Kasumi-1 (cell line): ENCODE data around the gene TRIM59.
A peak's percentile ranks its signal among the peaks of the same experiment; 100 is the strongest.
"Not testable (repeated sequence)": the region's sequence is repeated elsewhere in the genome, so short reads cannot be mapped to it uniquely, and the experiment has no call there.

Experiments
- DNase-seq, 2 experiments: peaks; one replicate each; lab custom pipeline; 2025; lab: John Stamatoyannopoulos, UW

Gene TRIM59

GRCh38 chr3:160455846-160456245 lies 6.3 kb upstream of the TRIM59 start:
- no peak for DNase-seq

GRCh38 chr3:160454995-160455394 lies 5.4 kb upstream of the TRIM59 start:
- DNase-seq, result no peak

GRCh38 chr3:160452251-160452650 lies 2.7 kb upstream of the TRIM59 start:
- not testable (repeated sequence) for DNase-seq

GRCh38 chr3:160451602-160452001 lies 2.0 kb upstream of the TRIM59 start:
- no peak for DNase-seq

GRCh38 chr3:160450846-160451245 lies 1.3 kb upstream of the TRIM59 start:
- DNase-seq, result no peak

- peak; percentile 67 to 76 for DNase-seq
Measured at GRCh38 chr3:160448845-160449635, 546 bp downstream of the TRIM59 start.

- no peak for DNase-seq
Measured at GRCh38 chr3:160447544-160447943, 2.0 kb downstream of the TRIM59 start.

GRCh38 chr3:160446522-160447056 lies 3.0 kb downstream of the TRIM59 start:
- DNase-seq, result no peak

GRCh38 chr3:160445854-160446253 lies 3.7 kb downstream of the TRIM59 start:
- DNase-seq, result no peak

GRCh38 chr3:160444411-160444810 lies 5.2 kb downstream of the TRIM59 start:
- DNase-seq, result no peak

- DNase-seq, result no peak
Measured at GRCh38 chr3:160440687-160441086, 8.9 kb downstream of the TRIM59 start.

- no peak for DNase-seq
Measured at GRCh38 chr3:160437083-160437455, 12.5 kb downstream of the TRIM59 start.

- DNase-seq, result no peak
Measured at GRCh38 chr3:160435747-160436146, 13.8 kb downstream of the TRIM59 start.

GRCh38 chr3:160435095-160435494 lies 14.5 kb downstream of the TRIM59 start:
- DNase-seq, result no peak

- DNase-seq, result no peak
Measured at GRCh38 chr3:160434071-160434470, 15.5 kb downstream of the TRIM59 start.

- no peak for DNase-seq
Measured at GRCh38 chr3:160427832-160428424, 21.7 kb downstream of the TRIM59 start.

GRCh38 chr3:160417311-160417710 lies 32.3 kb downstream of the TRIM59 start:
- DNase-seq, result no peak

- peak; percentile 82 to 92 for DNase-seq
Measured at GRCh38 chr3:160413613-160414248, 35.9 kb downstream of the TRIM59 start.

GRCh38 chr3:160412477-160412876 lies 37.1 kb downstream of the TRIM59 start:
- no peak for DNase-seq

- no peak for DNase-seq
Measured at GRCh38 chr3:160409812-160410610, 39.6 kb downstream of the TRIM59 start.

GRCh38 chr3:160403796-160404470 lies 45.7 kb downstream of the TRIM59 start:
- DNase-seq, result no peak
